GM12874 (cell line): Measurements from ENCODE around the gene HEATR9.

Source experiments
- CTCF ChIP-seq: IDR thresholded peaks from 2 replicates; pipeline ENCODE4 v1.5.1; 2011; ENCODE audit warnings: low read depth, mild to moderate bottlenecking, control low read depth, low read length, moderate library complexity; ENCODE audit not compliant: insufficient read depth

The HEATR9 gene

GRCh38 chr17:35849469-35850348, 19.0 kb downstream of the HEATR9 start:
- TF ChIP-seq CTCF = peak; percentile 77

- no peak for TF ChIP-seq CTCF
These were observed 20.9 kb downstream of the HEATR9 start for GRCh38 chr17:35847633-35848373.

DNA sequence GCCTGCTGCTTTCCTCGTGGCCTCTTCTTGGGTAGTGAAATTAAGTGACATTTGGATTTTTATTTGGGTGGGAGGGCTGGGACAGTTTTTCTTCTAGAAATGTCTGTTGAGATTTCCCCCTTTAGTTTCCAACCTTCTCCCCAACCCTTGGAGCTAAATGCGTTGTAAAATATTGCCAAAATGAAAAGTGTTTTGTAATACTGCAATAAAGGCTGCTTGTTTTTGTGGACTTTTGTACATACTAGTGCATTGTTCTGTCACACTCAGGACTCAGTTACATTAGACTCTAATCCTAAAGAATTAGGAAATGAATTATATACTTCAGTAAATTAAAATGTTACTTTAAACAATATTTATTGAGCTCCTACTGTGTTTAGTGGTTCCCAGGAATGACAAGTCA, 21.7 kb downstream of the HEATR9 start:
- no peak for TF ChIP-seq CTCF

GRCh38 chr17:35846055-35846809, 22.5 kb downstream of the HEATR9 start:
- TF ChIP-seq CTCF = no peak

DNA sequence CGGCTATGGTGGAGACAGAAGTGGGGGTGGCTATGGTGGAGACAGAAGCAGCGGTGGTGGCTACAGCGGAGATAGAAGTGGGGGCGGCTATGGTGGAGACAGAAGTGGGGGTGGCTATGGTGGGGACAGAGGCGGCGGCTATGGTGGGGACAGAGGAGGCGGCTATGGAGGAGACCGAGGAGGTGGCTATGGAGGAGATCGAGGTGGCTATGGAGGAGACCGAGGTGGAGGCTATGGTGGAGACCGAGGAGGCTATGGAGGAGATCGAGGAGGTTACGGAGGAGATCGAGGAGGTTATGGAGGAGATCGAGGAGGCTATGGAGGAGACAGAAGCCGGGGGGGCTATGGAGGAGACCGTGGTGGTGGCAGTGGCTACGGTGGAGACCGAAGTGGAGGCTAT, 24.1 kb downstream of the HEATR9 start:
- no peak for TF ChIP-seq CTCF

DNA sequence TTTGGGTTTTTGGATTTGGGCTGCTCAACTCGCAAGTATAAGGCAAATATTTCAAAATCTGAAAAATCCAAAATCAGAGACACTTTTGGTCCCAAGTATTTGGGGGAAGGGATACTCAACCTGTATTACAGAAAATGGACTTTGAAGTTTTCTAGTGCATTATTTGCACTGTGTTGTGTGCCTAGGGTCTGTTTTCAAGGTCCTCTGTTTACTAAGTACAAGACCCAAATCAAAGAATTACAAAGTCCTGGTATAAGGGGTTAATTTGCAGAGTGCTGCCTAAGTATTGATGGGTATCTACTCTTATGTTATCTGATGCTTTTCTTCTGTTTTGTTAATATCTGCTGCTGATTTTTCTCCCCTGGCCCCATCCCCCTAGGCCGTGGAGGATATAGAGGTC, 25.0 kb downstream of the HEATR9 start:
- no peak for TF ChIP-seq CTCF

- TF ChIP-seq CTCF = no peak
These were observed 26.5 kb downstream of the HEATR9 start for GRCh38 chr17:35842239-35842638.
